GM12872 (cell line): ENCODE data around the gene BANP.

Experiments used
- TF ChIP-seq, protein P1 (sequence below): IDR thresholded peaks from 3 replicates; pipeline ENCODE4 v1.5.1; 2011; ENCODE audit warnings: low read depth, mild to moderate bottlenecking, low read length, moderate library complexity; ENCODE audit not compliant: insufficient read depth

The BANP gene

DNA sequence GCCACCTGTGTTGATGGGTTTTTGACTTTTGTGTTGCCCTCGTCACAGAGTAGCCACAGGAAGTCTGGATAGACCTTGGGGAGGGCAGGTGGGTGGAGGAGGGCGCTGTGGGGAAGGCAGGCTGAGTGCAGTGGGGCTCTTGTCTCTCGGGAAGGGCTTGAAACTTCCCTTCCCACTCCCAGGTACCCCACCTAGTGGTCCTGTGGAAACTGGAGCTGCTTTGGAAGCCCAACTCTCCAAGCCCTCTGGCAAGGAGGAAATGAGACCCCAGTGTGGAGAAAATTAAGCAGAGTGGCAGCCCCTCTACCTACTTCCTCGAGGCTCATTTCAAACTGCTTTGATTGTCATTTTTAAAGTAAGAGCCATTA lies 24.1 kb upstream of the BANP start:
- TF ChIP-seq, protein P1, sequence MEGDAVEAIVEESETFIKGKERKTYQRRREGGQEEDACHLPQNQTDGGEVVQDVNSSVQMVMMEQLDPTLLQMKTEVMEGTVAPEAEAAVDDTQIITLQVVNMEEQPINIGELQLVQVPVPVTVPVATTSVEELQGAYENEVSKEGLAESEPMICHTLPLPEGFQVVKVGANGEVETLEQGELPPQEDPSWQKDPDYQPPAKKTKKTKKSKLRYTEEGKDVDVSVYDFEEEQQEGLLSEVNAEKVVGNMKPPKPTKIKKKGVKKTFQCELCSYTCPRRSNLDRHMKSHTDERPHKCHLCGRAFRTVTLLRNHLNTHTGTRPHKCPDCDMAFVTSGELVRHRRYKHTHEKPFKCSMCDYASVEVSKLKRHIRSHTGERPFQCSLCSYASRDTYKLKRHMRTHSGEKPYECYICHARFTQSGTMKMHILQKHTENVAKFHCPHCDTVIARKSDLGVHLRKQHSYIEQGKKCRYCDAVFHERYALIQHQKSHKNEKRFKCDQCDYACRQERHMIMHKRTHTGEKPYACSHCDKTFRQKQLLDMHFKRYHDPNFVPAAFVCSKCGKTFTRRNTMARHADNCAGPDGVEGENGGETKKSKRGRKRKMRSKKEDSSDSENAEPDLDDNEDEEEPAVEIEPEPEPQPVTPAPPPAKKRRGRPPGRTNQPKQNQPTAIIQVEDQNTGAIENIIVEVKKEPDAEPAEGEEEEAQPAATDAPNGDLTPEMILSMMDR = no peak

DNA sequence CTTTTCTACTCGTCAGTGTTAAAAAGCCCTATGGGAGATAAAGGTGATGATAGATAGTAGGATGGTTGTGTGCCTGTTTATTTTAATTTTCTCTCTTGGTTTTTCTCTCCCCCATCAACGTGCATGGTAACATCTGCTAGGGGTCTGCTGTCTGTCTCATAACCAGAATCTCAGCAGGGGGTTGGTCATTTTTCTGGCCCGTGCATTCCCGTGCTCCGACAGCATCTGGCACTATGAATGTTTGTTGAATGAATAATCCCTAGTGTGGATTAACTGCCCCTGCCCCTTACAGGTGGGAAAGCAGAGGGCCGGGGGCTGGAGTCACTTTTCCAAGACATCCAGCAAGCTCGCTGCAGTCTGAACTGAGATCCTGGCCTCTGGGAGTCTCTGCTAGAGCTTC lies 21.2 kb upstream of the BANP start:
- TF ChIP-seq, protein P1 = no peak

DNA sequence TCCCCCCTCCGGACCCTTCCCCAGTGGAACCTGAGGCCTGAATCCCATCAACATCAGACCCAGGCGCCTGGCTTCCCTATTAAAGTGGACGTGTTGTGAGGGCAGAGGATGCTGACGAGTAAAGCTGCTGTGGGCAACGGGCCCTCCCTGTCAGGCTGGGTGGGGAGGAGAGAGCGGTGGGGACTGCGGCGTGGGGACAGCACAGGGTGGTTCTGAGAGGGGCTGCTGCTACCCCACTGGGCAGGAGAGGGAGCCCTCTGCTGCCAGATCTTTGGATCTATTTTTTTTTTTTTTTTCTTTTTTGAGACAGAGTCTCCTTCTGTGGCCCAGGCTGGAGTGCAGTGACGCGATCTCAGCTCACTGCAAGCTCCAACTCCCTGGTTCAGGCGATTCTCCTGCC lies 20.8 kb upstream of the BANP start:
- TF ChIP-seq, protein P1 = peak; percentile 29; the same call in 1 of the 3 replicates

DNA sequence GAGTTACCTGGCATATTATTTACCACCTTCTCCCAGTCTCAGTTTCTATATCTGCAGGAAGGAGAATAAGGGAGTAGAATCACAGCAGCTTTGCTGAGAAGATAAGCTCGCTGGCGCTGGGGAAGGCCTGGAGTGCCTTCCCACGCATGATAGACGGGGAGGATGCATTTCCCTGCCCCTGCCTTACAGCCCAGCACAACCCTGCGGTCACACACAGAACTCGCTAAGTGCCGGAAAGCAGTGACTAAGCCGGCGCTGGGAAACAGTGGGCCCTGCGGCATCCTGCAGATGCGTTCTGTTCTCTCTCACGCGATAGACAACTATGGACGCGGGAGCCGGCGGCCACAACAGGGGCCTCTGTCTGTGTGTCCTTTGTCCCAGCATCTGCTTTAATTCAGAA lies 19.7 kb upstream of the BANP start:
- TF ChIP-seq, protein P1 = no peak

DNA sequence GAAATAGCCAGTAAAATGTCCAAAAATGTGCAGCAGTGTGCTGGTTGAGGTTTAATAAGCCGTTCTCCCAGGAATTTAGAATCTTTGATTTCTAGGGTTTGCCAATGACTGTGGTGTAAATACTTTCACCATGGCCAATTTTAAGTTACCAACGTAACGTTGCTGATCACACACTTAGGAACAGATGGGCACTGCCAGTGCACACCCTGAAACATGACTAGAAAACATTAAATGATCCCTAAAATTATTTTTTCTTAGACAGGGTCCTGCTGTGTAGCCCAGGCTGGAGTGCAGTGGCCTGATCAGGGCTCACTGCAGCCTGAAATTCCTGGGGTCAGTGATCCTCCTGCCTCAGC lies 18.1 kb upstream of the BANP start:
- TF ChIP-seq, protein P1 = no peak

DNA sequence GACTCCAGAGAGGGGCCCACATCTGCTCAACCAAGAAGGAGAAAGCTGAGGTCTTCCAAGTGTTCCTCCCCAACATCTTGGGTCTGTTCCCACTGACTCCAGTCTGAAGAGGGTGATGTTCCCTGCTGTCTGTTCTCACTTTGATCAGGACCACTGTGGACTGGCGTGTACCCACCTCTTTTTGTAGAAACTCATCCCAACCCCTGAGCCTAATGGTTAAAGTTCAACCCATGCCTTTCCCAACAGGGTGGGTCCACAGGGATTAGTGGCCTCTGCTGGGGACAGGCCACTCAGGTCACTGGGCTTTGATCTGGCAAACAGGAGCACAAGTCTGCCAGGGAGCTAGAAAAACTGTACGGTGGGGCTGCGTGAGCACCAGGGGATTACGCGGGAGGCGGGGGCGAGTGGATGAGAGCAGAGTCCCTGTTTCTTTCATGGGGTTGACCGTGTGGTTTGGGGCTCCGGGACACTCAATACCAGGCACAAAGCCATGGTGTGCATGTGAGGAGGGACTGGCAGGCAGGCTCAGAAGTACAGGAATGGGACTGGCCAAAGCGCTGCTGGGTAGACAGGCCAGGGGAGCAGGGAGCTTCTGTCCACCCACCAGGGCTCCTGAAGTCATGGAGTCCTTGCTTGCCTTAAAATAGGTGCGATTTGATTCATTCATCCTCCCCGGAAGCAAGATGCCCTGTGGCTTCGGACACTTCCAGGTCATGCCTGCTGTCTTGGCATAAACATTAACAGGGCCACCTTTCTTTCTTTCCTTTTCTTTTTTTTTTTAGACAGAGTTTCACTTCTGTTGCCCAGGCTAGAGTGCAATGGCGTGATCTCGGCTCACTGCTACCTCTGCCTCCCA lies 14.6 kb upstream of the BANP start, which contains the start of gene CA5A:
CA5A (minus strand) TSS at position 155 of the 856 bp plus-strand sequence; CDS start at position 76, 79 bp downstream.
- TF ChIP-seq, protein P1 = no peak

DNA sequence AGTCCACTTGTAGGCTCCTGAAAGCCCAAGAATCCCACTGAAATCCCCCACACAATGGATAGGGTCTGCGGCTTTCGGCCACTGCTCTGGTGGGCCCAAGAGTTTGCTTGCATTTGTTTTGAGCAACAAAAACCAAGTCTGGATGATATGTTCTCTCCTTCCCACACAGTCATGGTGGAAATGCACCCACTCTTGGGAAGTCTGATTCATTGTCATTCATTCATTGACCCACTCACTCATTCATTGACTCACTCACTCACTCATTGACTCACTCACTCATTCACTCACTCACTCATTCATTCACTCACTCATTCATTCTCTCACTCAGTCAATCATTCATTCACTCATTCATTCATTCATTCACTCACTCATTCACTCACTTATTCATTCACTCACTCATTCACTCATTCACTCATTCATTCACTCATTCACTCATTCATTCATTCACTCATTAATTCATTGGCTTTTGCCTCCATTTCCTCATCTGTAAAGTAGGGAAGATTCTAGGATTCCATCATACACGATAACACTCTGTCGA lies 12.8 kb upstream of the BANP start:
- TF ChIP-seq, protein P1 = no peak
